Measurements from ENCODE around the gene APBA1.
"Not testable (repeated sequence)": the region's sequence is repeated elsewhere in the genome, so short reads cannot be mapped to it uniquely, and the experiment has no call there.

Gene APBA1

DNA sequence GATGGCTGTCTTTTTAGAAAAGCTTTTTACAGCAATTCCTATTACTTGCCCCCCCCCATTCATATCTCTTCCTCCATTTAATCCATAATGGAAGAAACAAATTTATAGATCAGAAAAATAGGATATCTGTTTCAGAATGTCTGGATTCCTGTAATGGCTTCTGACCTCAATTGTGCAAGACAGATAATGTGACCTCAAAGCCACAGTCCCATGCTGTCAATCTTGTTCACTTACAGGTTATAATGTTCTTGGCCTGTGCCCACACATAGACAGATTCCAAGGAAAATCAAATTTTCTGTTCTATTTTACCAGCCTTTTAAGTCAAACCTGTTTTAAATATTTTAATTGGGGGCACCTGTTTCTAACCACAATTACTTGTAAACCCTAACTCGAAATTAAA is 203.8 kb downstream of the APBA1 start:
- DNase-seq: no peak

DNA sequence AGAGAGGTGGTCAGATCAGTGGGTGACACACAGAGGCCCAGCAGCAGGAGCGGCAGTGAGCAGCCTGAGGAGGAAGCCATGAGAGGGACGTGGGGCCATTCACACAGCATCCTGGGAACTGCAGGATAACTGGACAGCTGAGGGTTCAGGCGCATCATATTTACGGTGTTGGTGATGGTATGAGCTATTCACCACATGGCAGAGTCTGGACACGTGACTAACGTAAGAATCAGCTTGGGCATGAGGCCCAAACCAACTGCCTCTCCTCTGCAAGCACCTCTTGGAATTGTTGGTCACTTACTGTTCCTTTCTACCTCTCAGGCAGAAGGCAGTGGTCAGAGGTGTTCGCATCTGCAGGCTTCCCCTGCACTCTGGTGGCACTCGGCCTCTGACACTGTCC is 206.0 kb downstream of the APBA1 start:
- DNase-seq: no peak

DNA sequence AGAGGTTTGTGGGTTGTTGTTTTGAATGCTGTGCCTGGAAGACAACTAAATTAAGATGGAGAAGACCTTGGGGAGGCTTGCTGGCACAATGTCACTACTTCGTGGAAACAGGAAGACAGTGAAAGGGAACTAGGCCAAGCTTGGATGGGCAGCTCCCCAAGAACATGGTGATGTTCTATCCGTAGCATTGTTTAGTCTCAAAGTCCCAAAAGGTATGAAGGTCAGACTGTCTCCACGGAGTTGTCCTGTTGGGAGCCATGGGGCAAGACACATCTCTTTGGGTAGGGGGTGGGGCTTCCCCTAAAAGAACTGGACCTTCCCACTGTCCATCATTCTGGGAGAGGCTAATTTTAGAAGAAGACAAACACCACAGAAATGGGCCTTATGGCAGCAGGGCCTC is 206.7 kb downstream of the APBA1 start:
- no peak for DNase-seq

DNA sequence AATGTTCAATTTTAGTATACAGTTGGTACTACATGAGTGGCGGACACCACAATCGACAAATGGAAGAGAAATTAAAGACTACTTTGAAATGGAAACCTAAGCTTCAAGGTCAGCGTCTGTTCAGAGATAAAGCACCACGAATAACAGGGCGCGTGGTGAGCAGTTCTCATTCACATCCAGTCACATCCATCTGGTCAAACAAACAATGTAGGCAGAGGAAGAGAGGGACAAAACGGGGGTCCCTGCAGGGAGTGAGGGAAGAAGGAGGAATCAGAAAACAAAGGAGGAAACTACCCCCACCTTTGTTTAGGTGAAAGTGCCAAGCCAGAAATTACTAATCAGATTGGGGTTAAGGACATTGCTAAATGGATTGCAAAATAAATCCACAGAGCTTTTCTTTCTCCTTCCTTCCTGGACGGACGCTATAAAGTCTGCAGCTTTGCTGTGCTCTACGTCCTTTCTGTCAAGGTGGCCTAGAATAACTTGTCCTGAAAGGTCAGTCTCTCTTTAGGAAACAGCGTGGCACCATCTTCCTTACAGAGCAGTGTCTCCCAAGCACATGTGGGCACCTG is 208.6 kb downstream of the APBA1 start:
- no peak for DNase-seq

DNA sequence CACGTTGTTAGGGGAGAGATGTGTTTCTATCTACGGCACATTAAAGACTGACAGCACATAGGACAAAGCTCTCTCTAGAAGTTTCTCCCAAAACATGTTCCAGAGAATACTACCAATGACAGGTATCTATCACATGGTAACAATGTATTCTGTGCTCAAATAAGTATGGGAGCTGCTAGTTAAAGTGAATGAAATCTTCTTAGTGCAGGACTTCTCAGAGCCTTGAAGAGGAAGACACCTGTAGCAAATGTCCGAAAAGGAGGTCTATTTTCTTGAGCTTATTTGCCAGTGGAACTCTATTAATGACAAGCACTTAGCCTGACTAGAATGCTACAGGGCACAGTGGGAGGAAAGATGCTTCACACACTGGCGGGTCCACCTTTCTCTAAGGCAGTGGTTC is 209.8 kb downstream of the APBA1 start:
- no peak for DNase-seq

DNA sequence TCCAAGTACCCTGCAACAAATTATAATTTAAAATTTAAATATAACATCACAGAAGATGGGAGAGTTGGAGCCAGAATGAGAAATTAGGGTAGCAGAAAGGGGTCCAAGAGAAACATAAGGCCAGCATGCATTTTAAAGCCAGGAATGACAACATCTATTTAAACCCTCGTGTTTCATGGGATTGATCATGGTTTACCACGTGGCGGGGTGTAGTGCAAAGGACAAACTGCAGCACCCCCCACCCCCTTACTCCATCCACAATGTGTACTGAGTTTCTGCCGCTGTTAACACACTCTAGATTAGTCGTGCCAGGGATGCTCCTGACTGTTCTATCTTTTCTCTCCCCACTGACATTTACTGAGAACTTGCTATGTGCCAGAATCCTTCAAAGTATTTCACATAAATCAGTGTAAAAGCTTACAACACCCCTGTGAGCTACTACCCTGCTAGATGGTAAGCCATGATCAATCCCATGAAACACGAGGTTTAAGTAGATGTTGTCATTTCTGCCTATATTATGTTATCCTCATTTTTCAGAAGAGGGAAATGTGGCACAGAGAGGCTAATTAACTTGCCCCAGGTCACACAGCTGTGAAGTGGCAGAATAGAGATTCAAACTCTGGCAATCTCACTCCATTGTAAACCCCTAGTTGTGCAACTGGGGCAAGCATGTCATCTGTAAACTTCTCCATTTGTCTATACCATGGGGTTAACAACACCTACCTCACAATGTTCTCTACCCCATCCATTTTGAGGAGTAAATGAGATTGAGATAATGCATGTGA is 210.9 kb downstream of the APBA1 start:
- no peak for DNase-seq

DNA sequence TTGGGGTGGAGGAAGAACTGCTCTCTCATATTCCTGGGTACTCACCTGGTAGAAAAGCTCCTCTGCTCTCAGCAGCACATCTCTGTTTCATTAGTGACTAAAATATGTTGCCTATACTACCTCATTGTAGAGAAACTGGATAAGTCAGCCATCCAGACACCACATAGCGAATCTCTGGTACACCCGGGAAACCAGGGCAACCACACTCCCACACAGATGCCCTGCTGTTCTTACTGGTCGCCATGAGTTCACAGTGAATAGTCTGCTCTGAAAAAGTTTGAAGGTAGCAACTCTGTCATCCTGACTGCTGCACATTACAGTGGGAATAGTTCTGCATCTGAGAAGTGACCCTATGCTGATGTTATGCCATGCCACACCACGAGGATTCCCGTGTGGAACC is 212.2 kb downstream of the APBA1 start:
- DNase-seq: no peak

DNA sequence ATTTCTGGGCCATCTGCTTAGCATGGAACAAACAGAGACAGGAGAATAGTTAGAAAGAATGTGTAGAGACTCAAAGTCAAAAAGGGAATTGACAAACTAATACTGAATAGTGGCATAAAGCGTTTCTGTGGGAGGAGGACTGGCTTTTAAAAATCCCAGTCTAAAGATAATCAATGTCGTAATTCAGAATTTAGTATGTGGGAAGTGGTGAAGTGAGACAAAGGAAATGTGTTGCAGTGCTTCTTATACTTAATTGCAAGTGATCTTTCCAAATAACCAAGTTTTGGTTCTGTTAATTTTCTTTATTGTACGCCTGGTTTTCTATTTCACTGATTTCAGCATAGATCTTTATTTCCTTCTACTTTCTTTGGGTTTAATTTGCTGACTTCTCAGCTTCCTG is 214.0 kb downstream of the APBA1 start:
- peak; percentile 72 for DNase-seq

DNA sequence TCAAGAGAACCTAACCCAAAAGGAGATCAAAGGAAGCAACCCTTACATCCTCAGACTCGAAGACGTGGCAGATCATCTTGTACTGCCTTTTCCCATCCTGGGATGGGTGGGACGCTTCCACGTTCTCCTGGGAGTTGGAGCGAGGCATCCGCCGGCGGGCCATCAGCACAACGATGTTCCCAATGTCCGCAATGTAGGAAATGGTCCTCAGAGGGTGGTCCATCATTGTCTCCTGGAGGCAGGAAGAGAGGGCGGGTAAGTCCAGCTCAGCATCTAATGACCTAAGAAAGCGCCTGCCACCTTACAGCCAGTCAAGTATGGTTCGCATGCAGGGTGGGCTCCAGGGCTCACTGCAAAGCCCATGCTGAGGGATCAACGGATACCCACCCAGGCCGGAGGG is 216.0 kb downstream of the APBA1 start:
- DNase-seq: no peak

DNA sequence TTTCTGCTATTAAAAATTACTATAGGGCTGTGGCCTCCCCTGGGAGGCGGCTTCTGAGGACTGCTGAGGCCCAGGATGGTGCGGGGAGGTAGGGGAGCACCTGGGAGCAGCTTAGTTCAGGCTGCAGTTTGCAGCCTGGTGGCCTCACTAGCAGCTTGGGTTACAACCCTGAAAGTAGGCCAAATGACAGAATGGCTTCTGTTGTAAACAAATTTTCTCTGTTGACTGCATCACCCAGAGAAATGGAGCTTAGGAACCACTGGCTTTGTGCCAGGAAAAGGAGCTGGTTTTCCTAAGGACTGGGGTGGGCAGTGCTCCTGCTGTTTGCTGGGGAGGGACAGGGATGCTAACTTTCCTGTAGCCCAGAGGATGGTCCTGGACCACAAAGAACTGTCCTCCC is 216.9 kb downstream of the APBA1 start:
- DNase-seq: no peak

DNA sequence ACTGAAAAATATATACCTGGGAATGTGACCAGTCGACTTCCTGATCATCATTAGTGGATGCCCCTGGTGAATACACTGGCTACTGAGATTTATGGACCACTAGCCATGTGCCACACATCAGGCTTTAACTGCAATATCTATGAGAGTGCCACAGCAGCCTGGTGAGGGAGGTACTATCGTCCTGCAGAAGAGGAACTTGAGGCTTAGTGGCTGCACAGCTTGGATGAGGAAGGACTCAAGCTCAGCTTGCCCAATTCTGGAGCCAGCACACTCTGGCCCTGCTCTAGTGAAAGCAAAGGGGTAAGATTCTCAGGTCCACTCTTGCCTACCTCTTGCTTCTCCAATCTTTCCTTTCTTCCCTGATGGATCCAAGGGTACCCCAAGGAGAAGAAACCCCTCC is 217.8 kb downstream of the APBA1 start:
- DNase-seq: peak; percentile 60

DNA sequence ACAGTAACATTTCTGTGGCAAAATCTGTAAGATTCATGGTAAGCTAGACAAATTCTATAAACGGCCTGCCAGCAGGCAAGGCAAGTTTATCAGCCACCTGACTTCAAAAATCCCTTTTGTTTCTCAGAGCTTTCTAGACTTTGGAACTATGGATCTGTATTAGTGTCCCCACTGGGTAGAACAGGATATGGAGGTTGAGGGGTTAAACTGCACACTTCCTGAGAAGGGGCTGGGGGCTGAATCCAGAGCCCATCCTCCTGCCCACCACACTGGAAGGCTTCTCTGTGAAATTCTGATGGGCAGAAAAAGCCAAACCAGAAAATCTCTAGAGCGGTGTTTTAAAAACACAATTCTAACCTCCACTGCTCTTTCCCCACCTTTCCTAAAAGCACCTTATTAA is 218.4 kb downstream of the APBA1 start:
- DNase-seq: no peak

DNA sequence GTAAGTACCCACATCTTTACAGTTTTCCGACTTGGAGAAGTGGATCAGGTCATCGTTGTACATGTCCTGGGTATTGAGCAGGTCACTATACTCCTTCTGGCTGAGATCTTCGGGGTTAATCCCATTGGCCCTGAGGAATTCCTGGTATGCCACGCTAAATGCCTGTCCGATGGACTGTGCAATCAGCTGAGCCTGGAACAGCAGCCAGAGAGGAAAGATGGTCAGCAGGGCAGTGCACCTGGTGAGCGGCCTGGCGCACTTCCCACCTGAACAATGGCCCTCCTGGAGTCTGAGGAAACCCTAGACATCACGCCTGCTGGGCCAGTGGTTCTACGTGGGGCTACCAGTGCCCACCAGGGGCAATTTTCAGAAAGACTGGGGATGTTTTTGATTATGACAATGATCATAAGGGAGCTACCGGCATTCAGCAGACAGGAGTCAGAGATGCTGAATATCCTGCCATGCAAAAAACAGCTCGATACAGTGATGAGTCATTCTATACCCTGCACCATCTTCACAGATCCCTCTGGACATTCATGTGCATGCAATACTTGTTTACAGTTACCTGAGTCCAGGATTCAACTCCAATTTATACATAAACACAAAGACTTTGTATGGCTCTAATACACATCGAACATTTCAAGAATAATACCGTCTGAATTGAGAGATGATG is 219.9 kb downstream of the APBA1 start:
- DNase-seq: no peak

DNA sequence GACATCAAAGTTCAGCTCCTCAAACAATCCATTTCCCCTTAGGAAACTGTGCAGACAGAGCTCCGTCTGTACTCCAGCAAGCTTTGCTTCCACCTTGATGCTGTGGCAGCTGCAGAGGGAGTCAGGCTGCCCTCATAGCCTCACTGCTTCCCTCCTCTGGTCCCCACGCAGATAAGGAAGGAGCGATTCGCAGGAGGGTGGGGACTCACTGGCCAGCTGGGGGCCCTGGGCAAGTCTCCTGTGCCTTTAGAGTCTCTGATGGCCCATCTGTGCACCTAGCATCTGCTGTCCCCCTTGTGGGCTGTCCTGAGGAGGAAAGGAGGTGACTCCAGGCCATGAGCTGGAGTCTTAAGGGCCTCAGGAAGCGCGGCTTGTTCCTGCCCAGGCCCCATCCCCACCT is 225.7 kb downstream of the APBA1 start:
- no peak for DNase-seq

DNA sequence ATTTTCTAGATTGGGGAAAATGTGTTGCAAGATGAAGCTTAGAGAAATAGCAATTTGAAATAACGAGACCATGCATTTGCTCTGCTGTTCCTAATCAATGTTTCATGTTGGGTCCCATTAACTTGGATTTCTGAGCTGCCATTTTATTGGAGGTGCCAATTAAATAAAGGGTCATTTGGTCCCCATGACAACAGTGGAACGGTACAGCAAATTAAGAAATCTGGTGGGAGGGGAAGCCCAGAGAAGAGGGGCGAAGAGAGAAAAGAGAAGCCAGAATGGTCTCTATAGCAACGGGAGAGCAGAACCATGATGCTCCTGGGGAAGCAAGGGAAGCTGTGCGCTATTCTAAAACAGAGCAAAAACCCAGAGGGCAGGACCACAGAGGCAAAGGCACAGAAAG is 226.9 kb downstream of the APBA1 start:
- DNase-seq: no peak

DNA sequence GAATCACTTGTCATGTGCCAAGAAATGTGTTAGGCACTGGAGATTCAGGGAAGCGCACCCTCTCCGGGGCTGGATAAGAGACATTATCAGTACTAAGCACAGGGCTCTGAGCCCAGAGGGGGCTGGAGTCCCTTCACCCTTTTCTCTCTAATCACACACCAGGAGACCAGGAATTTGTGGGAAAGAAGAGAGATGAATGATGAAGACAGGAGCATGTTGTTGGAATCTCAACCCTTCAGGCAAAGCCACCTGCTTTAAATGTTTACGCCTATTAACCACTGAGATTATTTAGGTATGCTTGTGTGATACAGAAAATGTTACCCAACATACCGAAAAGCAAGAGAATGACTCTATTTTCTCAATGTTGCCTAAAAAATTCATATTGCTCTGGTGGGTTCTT is 227.4 kb downstream of the APBA1 start:
- DNase-seq: no peak

DNA sequence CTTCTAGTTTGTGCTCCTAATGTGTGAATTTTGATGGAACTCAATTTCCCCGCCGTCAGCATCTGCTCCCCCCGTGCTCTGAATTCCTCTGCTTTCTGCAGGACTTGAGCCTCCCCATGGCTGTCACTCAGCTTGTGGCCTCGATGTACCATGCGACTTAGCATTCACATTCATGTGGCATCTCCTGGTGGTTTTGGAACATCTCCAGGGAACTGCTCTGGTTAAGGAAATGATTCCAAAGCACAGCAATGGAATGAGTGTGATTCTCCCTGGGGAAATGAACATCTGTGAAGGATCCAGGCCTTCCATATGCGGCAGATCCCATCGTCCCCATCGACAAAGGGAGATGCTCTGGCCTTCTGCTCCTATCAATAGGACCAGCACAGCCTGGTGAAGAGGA is 228.2 kb downstream of the APBA1 start:
- DNase-seq: no peak

DNA sequence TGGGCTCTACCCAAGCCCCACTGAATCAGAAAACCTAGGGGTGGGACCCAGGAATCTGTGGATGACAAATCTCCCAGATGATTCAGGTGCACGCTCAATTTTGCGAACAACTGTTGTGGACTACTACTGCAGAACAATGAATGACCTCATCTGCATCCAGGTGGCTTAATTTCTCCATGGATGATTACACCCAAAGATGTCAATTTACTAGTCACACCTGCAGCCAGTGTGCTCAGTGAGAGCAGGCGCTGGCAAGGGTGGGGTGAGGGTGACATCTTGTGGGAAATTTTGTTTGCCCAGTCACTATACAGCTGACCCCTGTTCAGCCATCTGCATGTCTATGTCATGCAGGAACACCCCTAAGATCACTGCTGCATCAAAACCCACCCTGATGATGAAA is 229.0 kb downstream of the APBA1 start:
- DNase-seq: no peak

DNA sequence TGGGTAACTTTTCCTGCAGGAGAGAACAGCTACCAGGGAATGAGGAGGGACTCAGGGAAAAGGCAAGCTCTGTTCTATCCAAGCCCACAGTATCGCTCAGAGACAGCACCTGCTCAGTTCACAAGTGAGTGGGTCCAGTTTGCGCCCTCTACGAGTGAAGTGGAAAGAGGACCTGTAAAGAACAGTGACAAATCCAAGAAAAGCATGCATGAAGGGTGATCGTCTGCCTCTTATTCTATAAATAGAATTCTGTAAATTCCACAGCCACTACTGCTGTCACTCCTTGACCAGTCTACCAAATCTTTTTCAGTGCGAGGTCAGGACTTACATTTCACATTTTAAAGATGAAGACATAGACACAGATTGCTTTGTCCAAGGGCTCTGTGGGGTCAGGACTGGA is 229.7 kb downstream of the APBA1 start:
- no peak for DNase-seq

DNA sequence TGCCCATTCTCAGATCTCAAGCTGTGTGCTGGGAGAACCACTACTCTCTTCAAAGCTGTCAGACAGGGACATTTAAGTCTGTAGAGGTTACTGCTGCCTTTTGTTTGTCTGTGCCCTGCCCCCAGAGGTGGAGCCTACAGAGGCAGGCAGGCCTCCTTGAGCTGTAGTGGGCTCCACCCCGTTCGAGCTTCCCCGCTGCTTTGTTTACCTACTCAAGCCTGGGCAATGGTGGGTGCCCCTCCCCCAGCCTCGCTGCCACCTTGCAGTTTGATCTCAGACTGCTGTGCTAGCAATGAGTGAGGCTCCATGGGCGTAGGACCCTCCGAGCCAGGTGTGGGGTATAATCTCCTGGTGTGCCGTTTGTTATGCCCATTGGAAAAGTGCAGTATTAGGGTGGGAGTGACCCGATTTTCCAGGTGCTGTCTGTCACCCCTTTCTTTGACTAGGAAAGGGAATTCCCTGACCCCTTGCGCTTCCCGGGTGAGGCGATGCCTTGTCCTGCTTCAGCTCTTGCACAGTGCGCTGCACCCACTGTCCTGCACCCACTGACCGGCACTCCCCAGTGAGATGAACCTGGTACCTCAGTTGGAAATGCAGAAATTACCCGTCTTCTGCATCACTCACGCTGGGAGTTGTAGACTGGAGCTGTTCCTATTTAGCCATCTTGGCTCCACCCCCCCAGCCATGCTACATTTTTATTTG is 231.8 kb downstream of the APBA1 start:
- DNase-seq: not testable (repeated sequence)

DNA sequence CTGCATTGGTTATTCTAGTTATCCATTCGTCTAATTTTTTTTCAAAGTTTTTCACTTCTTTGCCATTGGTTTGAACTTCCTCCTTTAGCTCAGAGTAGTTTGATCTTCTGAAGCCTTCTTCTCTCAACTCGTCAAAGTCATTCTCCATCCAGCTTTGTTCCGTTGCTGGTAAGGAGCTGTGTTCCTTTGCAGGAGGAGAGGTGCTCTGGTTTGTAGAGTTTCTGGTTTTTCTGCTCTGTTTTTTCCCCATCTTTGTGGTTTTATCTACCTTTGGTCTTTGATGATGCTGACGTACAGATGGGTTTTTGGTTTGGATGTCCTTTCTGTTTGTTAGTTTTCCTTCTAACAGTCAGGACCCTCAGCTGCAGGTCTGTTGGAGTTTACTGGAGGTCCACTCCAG is 232.5 kb downstream of the APBA1 start:
- not testable (repeated sequence) for DNase-seq

DNA sequence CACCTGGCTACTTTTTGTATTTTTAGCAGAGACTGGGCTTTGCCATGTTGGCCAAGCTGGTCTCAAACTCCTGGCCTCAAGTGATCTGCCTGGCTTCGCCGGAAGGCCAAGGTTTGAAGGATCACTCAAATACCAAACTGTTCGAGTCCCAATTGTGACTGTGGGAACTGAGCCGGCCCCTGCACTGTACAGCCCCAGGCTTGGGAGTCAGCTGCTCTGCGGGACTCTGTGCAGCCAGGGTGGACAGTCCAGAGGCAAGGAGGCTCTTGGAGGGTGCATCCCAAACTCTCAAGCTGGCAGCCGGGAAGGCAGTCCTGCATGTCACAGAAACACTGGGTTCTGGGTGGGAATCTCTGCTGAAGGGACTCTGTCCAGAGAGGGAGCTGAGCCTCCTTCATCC is 238.2 kb downstream of the APBA1 start:
- DNase-seq: no peak

DNA sequence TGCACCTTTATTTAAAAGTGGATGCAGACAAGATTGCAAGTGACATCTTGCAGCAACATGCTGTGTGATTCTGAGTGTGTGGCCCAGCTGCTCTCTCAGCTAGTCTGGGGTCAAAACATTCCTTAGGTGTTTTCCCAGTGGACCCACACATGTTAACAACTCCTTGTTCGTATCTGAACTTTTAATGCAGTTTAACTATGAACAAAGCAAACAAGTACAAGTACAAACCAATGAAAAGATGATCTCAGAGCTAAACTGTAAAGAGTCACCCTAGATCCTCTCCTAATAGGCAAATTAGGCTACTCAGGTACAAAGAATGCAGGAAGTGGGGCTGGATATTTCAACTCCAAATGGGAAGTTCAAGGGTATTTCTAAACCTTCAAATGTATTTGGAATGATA is 238.8 kb downstream of the APBA1 start:
- no peak for DNase-seq

DNA sequence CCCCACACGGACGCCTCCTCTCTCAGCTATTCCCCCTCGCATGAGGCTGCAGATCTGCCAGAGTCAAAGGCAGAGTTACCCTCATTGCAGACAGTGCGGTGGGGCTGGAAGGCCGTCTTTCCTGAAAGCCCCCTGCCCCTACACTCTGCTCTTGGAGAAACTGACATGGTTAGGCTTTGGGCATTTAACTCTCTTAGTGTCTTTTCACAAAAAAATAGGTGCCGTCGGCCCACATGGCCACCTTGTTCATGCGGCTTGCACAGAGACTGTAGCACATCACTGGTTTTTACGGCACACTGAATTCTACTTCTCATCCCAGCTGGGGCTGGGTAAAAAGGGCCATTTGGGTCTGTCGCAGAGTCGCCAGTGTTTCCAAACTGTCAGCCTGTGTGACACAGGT is 239.5 kb downstream of the APBA1 start:
- no peak for DNase-seq

All from inflammatory macrophage treated with lipopolysaccharide for 4 hours (primary cell).